ENCODE data around the gene ADAM23. TPM values are rescaled to one million over a fixed set of nuclear protein-coding genes. Genes with fewer than 3 reads are reported as not detected.

The ADAM23 gene
- total and polyA plus RNA-seq, 2 donors from 2014 or later, result 1.0 to 2.5 TPM

- Histone ChIP-seq H3K9me3 (ENCODE audit: control insufficient read depth in 2 of 3, insufficient read depth in 1 of 3, low read length in 3 of 3) (no peaks in the 10 kb centered on the region), H3K4me3 (ENCODE audit: low read length in 3 of 3) (no peak within 1 kb of the TSS), H3K27ac (ENCODE audit: low read depth in 2 of 2, low read length in 2 of 2) (no peak within 1 kb of the TSS), H3K4me1 (ENCODE audit: control insufficient read depth in 2 of 3, insufficient read depth in 2 of 3, low read depth in 1 of 3, low read length in 3 of 3) (no peaks in the 10 kb centered on the region), H3K36me3 (ENCODE audit: control insufficient read depth in 2 of 3, insufficient read depth in 3 of 3, low read length in 3 of 3) (no peaks in the 10 kb centered on the region), H3K9ac (ENCODE audit: low read length in 3 of 3) (no peak within 1 kb of the TSS), H3K27me3 (ENCODE audit: control insufficient read depth, insufficient read depth, low read length) (no peaks in the 10 kb centered on the region)
- TF ChIP-seq, protein P1, sequence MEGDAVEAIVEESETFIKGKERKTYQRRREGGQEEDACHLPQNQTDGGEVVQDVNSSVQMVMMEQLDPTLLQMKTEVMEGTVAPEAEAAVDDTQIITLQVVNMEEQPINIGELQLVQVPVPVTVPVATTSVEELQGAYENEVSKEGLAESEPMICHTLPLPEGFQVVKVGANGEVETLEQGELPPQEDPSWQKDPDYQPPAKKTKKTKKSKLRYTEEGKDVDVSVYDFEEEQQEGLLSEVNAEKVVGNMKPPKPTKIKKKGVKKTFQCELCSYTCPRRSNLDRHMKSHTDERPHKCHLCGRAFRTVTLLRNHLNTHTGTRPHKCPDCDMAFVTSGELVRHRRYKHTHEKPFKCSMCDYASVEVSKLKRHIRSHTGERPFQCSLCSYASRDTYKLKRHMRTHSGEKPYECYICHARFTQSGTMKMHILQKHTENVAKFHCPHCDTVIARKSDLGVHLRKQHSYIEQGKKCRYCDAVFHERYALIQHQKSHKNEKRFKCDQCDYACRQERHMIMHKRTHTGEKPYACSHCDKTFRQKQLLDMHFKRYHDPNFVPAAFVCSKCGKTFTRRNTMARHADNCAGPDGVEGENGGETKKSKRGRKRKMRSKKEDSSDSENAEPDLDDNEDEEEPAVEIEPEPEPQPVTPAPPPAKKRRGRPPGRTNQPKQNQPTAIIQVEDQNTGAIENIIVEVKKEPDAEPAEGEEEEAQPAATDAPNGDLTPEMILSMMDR (IDR thresholded peaks at IDR 0.05; ENCODE audit: borderline replicate concordance, extremely low read depth, insufficient read depth), result no peak
- intact Hi-C loops (cut with DNase I), result no loop called here
- DNase-seq (peak; percentile 55 to 89 (median 77)), FAIRE-seq (no peak)
These were observed 199.0 kb downstream of the ADAM23 start, which contains the start of gene FAM237A for GRCh38 chr2:206642075-206643025. Gene FAM237A (plus strand): TSS chr2:206642487. CDS start chr2:206644237, 1,750 bp downstream.

DNA sequence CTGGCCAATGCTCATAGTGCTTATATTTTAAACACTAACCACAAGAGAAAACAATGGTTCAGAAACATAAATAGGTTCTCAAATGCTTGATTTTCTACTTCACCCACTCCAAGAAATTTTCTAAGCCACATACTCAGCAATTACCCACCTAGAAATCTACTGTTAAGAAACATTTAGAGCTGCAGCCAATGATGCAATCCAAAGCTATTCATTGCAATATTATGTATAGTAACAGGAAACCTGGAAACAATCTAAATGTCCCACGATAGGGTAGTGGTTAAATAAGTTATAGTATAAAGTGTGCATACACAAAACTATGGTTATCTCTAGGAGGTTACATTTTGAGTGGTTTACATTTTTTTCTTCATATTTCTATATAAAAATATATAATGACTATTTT, 204.7 kb downstream of the ADAM23 start:
- Histone ChIP-seq H3K4me1 (ENCODE audit: control insufficient read depth in 2 of 3, insufficient read depth in 2 of 3, low read depth in 1 of 3, low read length in 3 of 3) (no peaks in the 10 kb centered on the region), H3K4me3 (ENCODE audit: low read length in 3 of 3) (no peak overlapping the region), H3K36me3 (ENCODE audit: control insufficient read depth in 2 of 3, insufficient read depth in 3 of 3, low read length in 3 of 3) (no peaks in the 10 kb centered on the region), H3K27ac (ENCODE audit: low read depth in 2 of 2, low read length in 2 of 2) (no peak overlapping the region), H3K9ac (ENCODE audit: low read length in 3 of 3) (no peak overlapping the region), H3K9me3 (ENCODE audit: control insufficient read depth in 2 of 3, insufficient read depth in 1 of 3, low read length in 3 of 3) (no peaks in the 10 kb centered on the region), H3K27me3 (ENCODE audit: control insufficient read depth, insufficient read depth, low read length) (no peaks in the 10 kb centered on the region)
- intact Hi-C loops (cut with DNase I), result no loop called here
- FAIRE-seq, result no peak
- DNase-seq, result no peak
- TF ChIP-seq, protein P1 (IDR thresholded peaks at IDR 0.05; ENCODE audit: borderline replicate concordance, extremely low read depth, insufficient read depth), result no peak

DNA sequence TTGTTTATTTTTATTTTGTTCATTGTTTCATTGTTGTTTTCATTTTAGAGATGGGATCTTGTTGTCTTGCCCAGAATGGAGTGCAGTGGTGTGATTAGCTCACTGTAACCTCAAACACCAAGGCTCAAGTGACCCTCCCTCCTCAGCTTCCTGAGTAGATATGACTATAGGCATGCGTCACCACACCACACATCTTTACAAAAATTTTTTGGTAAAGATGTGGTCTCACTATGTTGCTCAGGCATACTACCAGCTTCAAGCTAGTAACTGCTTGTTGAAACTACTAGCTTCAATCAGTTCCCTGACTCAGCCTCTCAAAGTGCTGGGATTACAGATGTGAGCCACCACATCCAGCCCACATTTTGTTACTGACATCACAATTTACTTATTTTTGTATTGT, 213.8 kb downstream of the ADAM23 start:
- Histone ChIP-seq H3K4me1 (ENCODE audit: control insufficient read depth in 2 of 3, insufficient read depth in 2 of 3, low read depth in 1 of 3, low read length in 3 of 3) (no peaks in the 10 kb centered on the region), H3K9me3 (ENCODE audit: control insufficient read depth in 2 of 3, insufficient read depth in 1 of 3, low read length in 3 of 3) (peaks cover 0 to 8% (median 0%) of the 10 kb centered on the region in 3 donors), H3K36me3 (ENCODE audit: control insufficient read depth in 2 of 3, insufficient read depth in 3 of 3, low read length in 3 of 3) (no peaks in the 10 kb centered on the region), H3K27me3 (ENCODE audit: control insufficient read depth, insufficient read depth, low read length) (no peaks in the 10 kb centered on the region), H3K9ac (ENCODE audit: low read length in 3 of 3) (no peak overlapping the region), H3K4me3 (ENCODE audit: low read length in 3 of 3) (no peak overlapping the region), H3K27ac (ENCODE audit: low read depth in 2 of 2, low read length in 2 of 2) (no peak overlapping the region)
- intact Hi-C loops (cut with DNase I), result no loop called here
- DNase-seq, result no peak
- FAIRE-seq, result no peak
- TF ChIP-seq, protein P1 (IDR thresholded peaks at IDR 0.05; ENCODE audit: borderline replicate concordance, extremely low read depth, insufficient read depth), result no peak
